ENCODE results near the gene SLC45A3. TPM values are rescaled to one million over a fixed set of nuclear protein-coding genes. Genes with fewer than 3 reads are reported as not detected.

The SLC45A3 gene
- total RNA-seq, 4 donors from 2014 or later: 1.4 to 6.7 (median 2.6) TPM

- DNase-seq: no peak
- Histone ChIP-seq H3K27me3 (no peaks in the 10 kb centered on the region), H3K4me3 (replicated peaks in 1 of 3) (no peak overlapping the region), H3K36me3 (peaks cover 24 to 31% of the 10 kb centered on the region in 2 donors), H3K4me1 (no peaks in the 10 kb centered on the region), H3K9me3 (no peaks in the 10 kb centered on the region), H3K27ac (no peak overlapping the region)
- intact Hi-C loops (cut with DNase I): no loop called here
- WGBS, 2 donors: 92 to 94% methylated on average over 6 of the region's 6 CpGs
- TF ChIP-seq CTCF (IDR thresholded peaks at IDR 0.05): no peak
- TF ChIP-seq POLR2A (IDR thresholded peaks at IDR 0.05): no peak
These were observed 60.0 kb downstream of the SLC45A3 start for GRCh38 chr1:205620269-205620668.

- Histone ChIP-seq H3K36me3 (peaks cover 28 to 31% of the 10 kb centered on the region in 2 donors), H3K4me1 (no peaks in the 10 kb centered on the region), H3K4me3 (replicated peaks in 1 of 3) (no peak overlapping the region), H3K9me3 (no peaks in the 10 kb centered on the region), H3K27me3 (no peaks in the 10 kb centered on the region), H3K27ac (no peak overlapping the region)
- intact Hi-C loops (cut with DNase I): no loop called here
- 85% methylated on average over 3 of the region's 3 CpGs for WGBS, 2 donors
- DNase-seq: no peak
- no peak for TF ChIP-seq CTCF (IDR thresholded peaks at IDR 0.05)
- no peak for TF ChIP-seq POLR2A (IDR thresholded peaks at IDR 0.05)
These were observed 60.9 kb downstream of the SLC45A3 start for GRCh38 chr1:205619376-205619775.

DNA sequence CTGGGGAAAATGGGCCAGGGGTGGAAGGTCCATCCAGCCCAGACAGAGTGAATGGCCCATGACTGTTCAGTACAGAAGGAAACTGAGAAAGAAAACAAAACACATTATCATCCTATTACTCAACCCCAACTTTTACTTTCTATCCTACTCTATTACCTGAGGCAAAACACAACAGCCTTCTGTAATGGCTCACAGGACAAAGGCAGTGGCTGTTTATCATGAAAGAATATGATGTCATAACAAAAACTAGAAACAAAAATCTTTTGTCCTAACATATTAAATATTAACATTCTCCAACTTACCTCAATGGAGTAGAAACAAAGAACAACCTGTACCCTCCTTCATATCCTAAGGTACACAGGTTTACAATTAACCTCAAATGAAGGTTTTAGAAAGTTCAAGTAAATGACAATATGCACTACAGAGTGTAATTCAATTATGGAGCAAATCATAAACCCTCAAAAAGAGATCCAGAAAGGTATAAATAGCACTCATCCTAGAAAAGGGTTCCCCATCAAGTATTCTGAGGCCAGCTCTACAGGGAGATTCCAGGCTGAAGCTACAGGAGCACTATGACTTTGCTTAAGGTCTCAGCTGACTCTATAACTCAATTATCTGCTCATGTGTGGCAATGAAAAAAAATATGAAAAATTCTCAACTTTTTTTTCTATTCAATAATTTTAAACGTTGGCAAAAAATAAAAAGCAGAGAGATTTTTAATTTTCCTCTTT lies 63.6 kb downstream of the SLC45A3 start:
- no peak overlapping the region for H3K4me3 ChIP-seq (replicated peaks in 1 of 3)
- TF ChIP-seq POLR2A (IDR thresholded peaks at IDR 0.05) (no peak), CTCF (IDR thresholded peaks at IDR 0.05) (no peak)
- no peak for DNase-seq
- H3K9me3 ChIP-seq: no peaks in the 10 kb centered on the region
- no peak overlapping the region for H3K27ac ChIP-seq
- peaks cover 31% of the 10 kb centered on the region in 2 donors for H3K36me3 ChIP-seq
- no peaks in the 10 kb centered on the region for H3K27me3 ChIP-seq
- intact Hi-C loops (cut with DNase I): no loop called here
- 81 to 89% methylated on average over 1 of the region's 1 CpG for WGBS, 2 donors
- H3K4me1 ChIP-seq: no peaks in the 10 kb centered on the region

DNA sequence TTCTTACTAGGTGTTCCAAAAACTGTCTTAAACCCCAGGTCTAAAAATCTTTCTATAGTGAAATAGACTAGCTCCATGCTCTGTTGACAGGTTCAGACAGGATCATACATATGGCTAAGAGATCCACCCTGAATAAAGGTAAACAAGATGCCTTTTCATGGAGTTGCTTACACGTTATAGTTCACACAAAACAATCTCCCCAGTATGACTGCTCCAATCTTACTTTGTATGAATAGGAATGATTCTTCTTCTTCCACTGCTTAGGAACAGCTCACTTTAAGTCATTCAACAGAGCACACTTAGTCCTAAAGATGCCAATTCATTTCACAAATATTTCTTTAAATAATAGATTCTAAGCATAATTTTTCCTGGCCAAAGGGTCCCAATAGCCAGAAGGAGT lies 64.5 kb downstream of the SLC45A3 start:
- no peak for DNase-seq
- Histone ChIP-seq H3K27me3 (no peaks in the 10 kb centered on the region), H3K4me1 (no peaks in the 10 kb centered on the region), H3K27ac (no peak overlapping the region), H3K36me3 (peaks cover 31% of the 10 kb centered on the region in 2 donors), H3K4me3 (replicated peaks in 1 of 3) (no peak overlapping the region), H3K9me3 (no peaks in the 10 kb centered on the region)
- intact Hi-C loops (cut with DNase I): no loop called here
- TF ChIP-seq POLR2A (IDR thresholded peaks at IDR 0.05) (no peak), CTCF (IDR thresholded peaks at IDR 0.05) (no peak)
- 80 to 91% methylated on average over 1 of the region's 1 CpG for WGBS, 2 donors

DNA sequence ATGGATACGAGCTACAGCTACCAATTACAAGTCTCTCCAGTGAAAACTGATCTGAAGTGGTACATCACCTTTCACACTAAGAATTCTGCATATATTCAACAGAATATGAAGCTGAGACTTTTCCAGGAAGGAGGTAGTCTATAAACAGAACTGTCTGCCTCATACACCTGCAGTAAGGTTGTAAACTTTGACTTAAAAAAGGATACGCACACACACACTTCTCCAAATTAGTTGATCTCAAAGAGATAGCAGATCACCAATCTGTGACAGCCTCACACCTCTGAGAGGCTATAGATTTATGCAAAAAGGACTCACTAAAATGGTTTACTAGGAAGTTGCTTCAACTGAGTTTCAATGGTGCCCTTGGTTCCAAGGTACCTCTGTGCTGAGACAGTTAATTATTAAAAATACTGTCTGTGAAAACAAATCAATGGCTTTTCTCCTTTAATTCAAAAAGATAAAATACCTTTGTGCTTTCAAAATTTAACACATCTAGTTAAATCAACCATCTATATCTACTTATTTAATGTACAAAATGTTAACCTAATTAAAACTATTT lies 66.4 kb downstream of the SLC45A3 start:
- H3K36me3 ChIP-seq: peaks cover 20% of the 10 kb centered on the region in 2 donors

More for the DNA sequence above, 66.4 kb downstream of the SLC45A3 start:
- H3K9me3 ChIP-seq: no peaks in the 10 kb centered on the region
- H3K4me3 ChIP-seq (replicated peaks in 1 of 3): no peak overlapping the region
- no peaks in the 10 kb centered on the region for H3K27me3 ChIP-seq
- H3K4me1 ChIP-seq: no peaks in the 10 kb centered on the region
- TF ChIP-seq POLR2A (IDR thresholded peaks at IDR 0.05) (no peak), CTCF (IDR thresholded peaks at IDR 0.05) (no peak)
- H3K27ac ChIP-seq: no peak overlapping the region
- WGBS, 2 donors: 92 to 94% methylated on average over 2 of the region's 2 CpGs
- DNase-seq: no peak
- intact Hi-C loops (cut with DNase I): no loop called here
